Esophagus (tissue), 2 donors: ENCODE measurements around the gene ZACN. TPM values are rescaled to one million over a fixed set of nuclear protein-coding genes. Genes with fewer than 3 reads are reported as not detected.

Source experiments
- H3K27ac ChIP-seq, 2 donors: one replicate each; pipeline ENCODE4 v1.5.1; 2013; ENCODE audit warnings: low read depth in 2 of 2, mild to moderate bottlenecking in 2 of 2, inconsistent platforms in 1 of 2, low read length in 1 of 2, moderate library complexity in 1 of 2
- H3K27me3 ChIP-seq, 2 donors: one replicate each; pipeline ENCODE4 v1.6.1; 2013; ENCODE audit warnings: low read length in 2 of 2, control low read depth in 1 of 2, mild to moderate bottlenecking in 1 of 2; ENCODE audit not compliant: insufficient read depth in 2 of 2, control insufficient read depth in 1 of 2
- H3K36me3 ChIP-seq, 2 donors: one replicate each; pipeline ENCODE4 v1.6.1; 2013; ENCODE audit warnings: low read length in 1 of 2; ENCODE audit not compliant: control insufficient read depth in 2 of 2, insufficient read depth in 2 of 2
- H3K4me1 ChIP-seq, 2 donors: one replicate each; pipeline ENCODE4 v1.6.1; 2013; ENCODE audit warnings: low read length in 1 of 2; ENCODE audit not compliant: control insufficient read depth in 2 of 2, insufficient read depth in 2 of 2
- H3K4me3 ChIP-seq, 2 donors: one replicate each; pipeline ENCODE4 v1.5.1; 2013; ENCODE audit warnings: low read length in 2 of 2, mild to moderate bottlenecking in 2 of 2, low read depth in 1 of 2, moderate library complexity in 1 of 2
- H3K9me3 ChIP-seq, 2 donors: one replicate each; pipeline ENCODE4 v1.6.1; 2013; ENCODE audit warnings: mild to moderate bottlenecking in 2 of 2, low read depth in 1 of 2, low read length in 1 of 2, moderate library complexity in 1 of 2; ENCODE audit not compliant: control insufficient read depth in 2 of 2, insufficient read depth in 1 of 2
- WGBS, 2 donors: extraction: QIAGEN DNeasy Blood & Tissue Kit; methylation state at CpG; one replicate each; pipeline ENCODE4 v1.1.7; 2013; 5-methylcytosine and 5-hydroxymethylcytosine counted together
- polyA plus RNA-seq, 2 donors: library from polyadenylated mRNA; stranded (reverse); fragments of 200-250 nt; gene quantifications; one replicate each; pipeline ENCODE4 v1.2.3, GENCODE V29; 2013
- donor health status: healthy with polysubstance abuse.
- donor health status: Bipolar disorder and iron deficiency.

The ZACN gene
- polyA plus RNA-seq, 2 donors: 1.2 to 2.3 TPM

DNA sequence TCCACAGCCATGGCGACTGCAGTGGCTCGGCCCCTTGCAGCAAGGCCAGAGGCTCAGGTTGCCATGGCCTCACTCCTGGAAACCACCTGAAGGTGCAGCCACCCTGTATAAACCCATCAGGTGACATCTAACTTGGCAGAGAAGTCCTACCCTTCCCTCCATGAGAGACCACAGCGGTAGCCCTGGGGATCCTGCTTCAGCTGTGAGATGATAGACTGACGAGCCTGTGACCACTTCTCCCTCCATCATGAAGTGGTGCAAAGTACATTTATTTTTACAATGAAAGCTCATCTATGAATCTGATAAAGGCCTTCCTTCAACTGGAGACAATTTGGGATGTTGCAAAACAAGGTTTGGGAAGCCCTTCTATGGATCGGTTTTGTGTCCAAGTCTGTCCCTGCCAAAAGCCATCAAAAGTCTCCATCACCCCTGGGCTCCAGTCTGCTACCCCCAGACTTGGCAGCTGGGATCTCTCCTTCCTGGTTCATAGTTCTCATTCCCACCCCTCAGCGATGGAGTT, 1.8 kb downstream of the ZACN start:
- Histone ChIP-seq H3K27me3 (peaks cover 0 to 18% of the 10 kb centered on the region in 2 donors), H3K36me3 (peaks cover 17 to 35% of the 10 kb centered on the region in 2 donors), H3K4me3 (no peak overlapping the region), H3K27ac (no peak overlapping the region), H3K9me3 (peaks cover 0 to 3% of the 10 kb centered on the region in 2 donors), H3K4me1 (peaks cover 8 to 23% of the 10 kb centered on the region in 2 donors)
- 47 to 48% methylated on average over 6 of the region's 6 CpGs for WGBS, 2 donors

GRCh38 chr17:76081295-76082210, 2.6 kb downstream of the ZACN start:
- peaks cover 0 to 13% of the 10 kb centered on the region in 2 donors for H3K27me3 ChIP-seq
- H3K27ac ChIP-seq: no peak overlapping the region
- peaks cover 0 to 3% of the 10 kb centered on the region in 2 donors for H3K9me3 ChIP-seq
- H3K4me3 ChIP-seq: no peak overlapping the region
- H3K4me1 ChIP-seq: peaks cover 1 to 16% of the 10 kb centered on the region in 2 donors
- H3K36me3 ChIP-seq: peaks cover 24 to 39% of the 10 kb centered on the region in 2 donors
- WGBS, 2 donors: 72 to 73% methylated on average over 27 of the region's 27 CpGs

GRCh38 chr17:76082326-76083251, 3.6 kb downstream of the ZACN start:
- Histone ChIP-seq H3K9me3 (peaks cover 0 to 3% of the 10 kb centered on the region in 2 donors), H3K27me3 (peaks cover 0 to 6% of the 10 kb centered on the region in 2 donors), H3K4me1 (peaks cover 0 to 7% of the 10 kb centered on the region in 2 donors), H3K27ac (no peak overlapping the region), H3K4me3 (no peak overlapping the region), H3K36me3 (peaks cover 29 to 46% of the 10 kb centered on the region in 2 donors)
- WGBS, 2 donors: 79 to 82% methylated on average over 20 of the region's 20 CpGs

DNA sequence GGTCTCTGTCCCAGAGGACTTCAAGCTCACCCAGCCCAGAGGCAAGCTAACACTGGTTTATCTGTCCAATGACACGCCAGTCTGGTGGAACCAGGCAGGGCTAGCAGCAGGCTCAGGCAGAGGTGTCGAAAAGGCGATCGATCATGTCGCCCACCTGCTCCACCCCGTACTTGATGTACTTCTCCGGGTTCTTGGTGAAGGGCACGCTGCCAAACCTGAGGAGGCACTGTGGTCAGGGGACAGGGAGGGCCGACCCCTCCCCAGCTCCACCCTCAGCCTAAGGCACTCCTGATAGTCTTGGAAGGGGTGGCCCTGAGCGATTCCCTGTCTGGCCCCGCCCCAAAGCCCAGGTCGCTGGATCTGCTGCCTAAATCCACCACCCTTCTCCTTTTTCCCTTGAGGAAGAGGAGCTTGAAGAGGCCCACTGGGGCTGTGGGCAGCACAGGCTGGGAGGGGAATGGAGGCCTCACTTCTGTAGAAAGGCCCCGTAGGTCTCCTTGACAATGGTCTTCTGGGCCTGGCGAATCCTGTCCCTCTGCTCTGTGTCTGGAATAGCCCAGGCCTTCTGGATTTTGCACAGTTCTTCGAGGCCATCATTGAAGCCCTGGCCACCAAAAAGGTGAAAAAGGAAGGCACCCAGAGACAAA, 4.7 kb downstream of the ZACN start:
- Histone ChIP-seq H3K4me1 (peaks cover 0 to 7% of the 10 kb centered on the region in 2 donors), H3K4me3 (no peak overlapping the region), H3K36me3 (peaks cover 36 to 56% of the 10 kb centered on the region in 2 donors), H3K27me3 (peaks cover 0 to 6% of the 10 kb centered on the region in 2 donors), H3K9me3 (peaks cover 0 to 3% of the 10 kb centered on the region in 2 donors), H3K27ac (no peak overlapping the region)
- 79 to 81% methylated on average over 15 of the region's 15 CpGs for WGBS, 2 donors

DNA sequence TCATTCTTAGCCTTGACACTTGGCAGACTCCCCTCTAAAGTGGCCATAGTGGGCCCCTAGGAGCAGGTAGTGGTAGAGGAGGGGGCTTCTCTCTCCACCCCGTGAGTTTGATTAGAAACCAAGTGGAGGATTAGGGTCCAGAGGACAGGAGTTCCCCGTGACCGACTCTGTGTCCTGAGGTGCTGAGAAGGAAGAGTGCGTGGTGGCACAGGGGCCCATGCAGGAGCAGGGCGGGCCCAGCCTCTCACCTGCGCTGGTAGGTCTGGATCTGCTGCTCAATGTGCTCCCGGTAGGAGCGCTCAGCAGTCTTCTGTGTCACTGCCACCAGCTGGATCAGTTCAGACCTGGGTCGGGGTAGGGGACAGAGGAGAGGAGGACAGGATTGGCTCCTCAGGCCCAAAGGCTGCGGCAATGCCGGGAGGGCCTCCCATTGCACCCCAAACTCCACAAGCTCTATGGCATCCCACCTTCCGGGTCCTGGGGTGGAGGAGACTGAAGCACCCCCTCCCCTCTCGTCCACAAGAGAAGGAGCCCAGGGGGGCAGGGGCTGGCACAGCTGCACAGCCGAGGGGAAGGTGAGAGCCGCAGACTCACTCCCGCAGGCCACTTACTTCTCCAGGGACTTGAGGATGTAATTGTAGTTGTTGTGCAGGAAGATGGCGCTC, 6.2 kb downstream of the ZACN start:
- Histone ChIP-seq H3K4me1 (peaks cover 0 to 4% of the 10 kb centered on the region in 2 donors), H3K36me3 (peaks cover 42 to 72% of the 10 kb centered on the region in 2 donors), H3K27ac (no peak overlapping the region), H3K4me3 (no peak overlapping the region), H3K27me3 (no peaks in the 10 kb centered on the region), H3K9me3 (peaks cover 0 to 3% of the 10 kb centered on the region in 2 donors)
- 81 to 84% methylated on average over 17 of the region's 17 CpGs for WGBS, 2 donors

GRCh38 chr17:76085731-76086366, 6.9 kb downstream of the ZACN start:
- H3K4me3 ChIP-seq: no peak overlapping the region
- H3K9me3 ChIP-seq: peaks cover 0 to 3% of the 10 kb centered on the region in 2 donors
- H3K27ac ChIP-seq: no peak overlapping the region
- no peaks in the 10 kb centered on the region for H3K27me3 ChIP-seq
- WGBS, 2 donors: 86 to 88% methylated on average over 13 of the region's 13 CpGs
- H3K36me3 ChIP-seq: peaks cover 42 to 75% of the 10 kb centered on the region in 2 donors
- peaks cover 0 to 4% of the 10 kb centered on the region in 2 donors for H3K4me1 ChIP-seq

- Histone ChIP-seq H3K27me3 (no peaks in the 10 kb centered on the region), H3K36me3 (peaks cover 42 to 77% of the 10 kb centered on the region in 2 donors), H3K4me3 (no peak overlapping the region), H3K4me1 (peaks cover 0 to 4% of the 10 kb centered on the region in 2 donors), H3K9me3 (peaks cover 0 to 3% of the 10 kb centered on the region in 2 donors), H3K27ac (no peak overlapping the region)
- WGBS, 2 donors: 96 to 97% methylated on average over 9 of the region's 9 CpGs
Measured at GRCh38 chr17:76086384-76086783, 7.4 kb downstream of the ZACN start.

- Histone ChIP-seq H3K27me3 (no peaks in the 10 kb centered on the region), H3K9me3 (no peaks in the 10 kb centered on the region), H3K27ac (no peak overlapping the region), H3K36me3 (peaks cover 46 to 84% of the 10 kb centered on the region in 2 donors), H3K4me3 (no peak overlapping the region), H3K4me1 (peaks cover 0 to 4% of the 10 kb centered on the region in 2 donors)
- WGBS, 2 donors: 88 to 94% methylated on average over 11 of the region's 11 CpGs
Measured at GRCh38 chr17:76087531-76087930, 8.5 kb downstream of the ZACN start.
